Measurements from ENCODE around the gene BIN1.
A peak's percentile ranks its signal among the peaks of the same experiment; 100 is the strongest.

The BIN1 gene

GRCh38 chr2:127091148-127091547, 15.8 kb downstream of the BIN1 start:
- no peak for DNase-seq (ENCODE audit: low read depth in 1 of 2, low spot score in 1 of 2)

DNA sequence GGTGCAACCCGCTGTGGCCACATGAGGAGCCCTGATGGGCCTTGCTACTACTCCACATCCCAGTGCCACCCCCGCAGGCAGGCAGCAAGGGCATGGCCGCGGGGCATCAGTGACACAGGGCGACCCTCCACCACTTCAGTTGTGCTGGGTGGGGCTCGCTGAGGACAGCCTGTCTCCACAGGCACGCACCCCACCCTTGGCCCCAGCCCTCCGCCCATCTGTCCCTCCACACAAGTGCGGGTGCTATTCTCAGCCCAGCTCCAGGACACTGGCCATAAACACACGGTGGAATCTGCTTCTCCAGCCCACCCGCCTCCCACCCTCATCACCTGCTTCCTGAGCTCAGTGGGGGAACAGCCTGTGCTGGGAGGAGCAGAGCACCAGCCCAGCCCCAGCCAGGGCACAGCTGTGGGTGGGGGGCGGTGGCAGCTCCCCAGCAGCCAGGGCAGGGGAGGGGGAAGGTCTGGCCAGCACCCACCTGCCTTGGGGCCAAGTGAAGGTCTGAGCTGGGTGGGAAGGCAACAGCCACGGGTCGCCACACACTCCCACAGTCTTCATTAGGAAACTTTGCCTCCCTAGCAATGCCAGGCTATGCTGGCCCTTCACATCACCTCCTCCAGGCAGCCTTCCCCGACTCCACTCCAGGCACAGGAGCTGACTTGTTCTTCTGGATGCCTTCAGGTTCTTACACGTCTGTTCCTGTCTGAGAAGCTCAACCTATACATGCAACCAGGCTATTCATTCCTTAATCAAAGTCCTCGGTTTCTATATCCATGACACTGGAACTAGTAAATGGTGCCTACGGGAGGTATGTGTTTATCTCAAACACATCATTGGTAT, 16.5 kb downstream of the BIN1 start:
- DNase-seq (ENCODE audit: low read depth in 1 of 2, low spot score in 1 of 2): no peak

DNA sequence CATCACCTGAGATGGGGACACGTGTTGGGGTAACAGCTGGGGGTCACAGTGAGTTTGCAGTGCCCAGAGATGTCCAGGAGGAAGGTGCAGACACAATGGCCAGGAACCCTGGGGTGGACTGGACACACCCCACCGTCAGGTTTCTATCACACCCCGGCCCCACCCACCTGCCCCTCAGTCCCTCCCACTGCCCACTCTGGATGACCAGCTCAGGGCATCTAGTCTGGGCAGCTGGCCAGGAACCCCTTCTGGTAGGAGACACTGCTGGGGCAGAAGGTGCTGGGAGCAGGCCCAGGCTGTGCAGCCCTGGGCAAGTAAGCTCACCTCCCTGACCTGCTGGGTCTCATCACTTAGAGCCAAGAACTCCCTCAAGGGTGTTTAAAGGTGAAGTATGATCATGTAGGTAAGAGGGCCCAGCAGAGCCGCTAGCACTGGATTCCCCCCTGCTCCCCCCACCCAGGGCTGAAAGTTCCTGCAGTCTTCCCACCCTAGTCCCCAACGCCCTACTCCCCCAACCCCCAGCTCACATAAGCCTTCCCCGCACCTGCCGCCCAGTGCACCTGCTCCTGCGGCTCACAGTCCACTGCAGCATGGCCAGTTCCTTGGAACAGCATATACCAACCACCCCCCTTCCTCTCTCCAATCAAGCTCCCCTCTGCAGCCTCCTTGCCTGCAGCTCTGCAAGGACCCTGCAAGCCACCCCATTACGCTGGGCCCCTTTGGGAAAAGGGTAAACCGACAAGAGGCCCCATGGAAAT, 17.3 kb downstream of the BIN1 start:
- no peak for DNase-seq (ENCODE audit: low read depth in 1 of 2, low spot score in 1 of 2)

GRCh38 chr2:127088706-127089105, 18.2 kb downstream of the BIN1 start:
- DNase-seq (ENCODE audit: low read depth in 1 of 2, low spot score in 1 of 2): no peak

DNA sequence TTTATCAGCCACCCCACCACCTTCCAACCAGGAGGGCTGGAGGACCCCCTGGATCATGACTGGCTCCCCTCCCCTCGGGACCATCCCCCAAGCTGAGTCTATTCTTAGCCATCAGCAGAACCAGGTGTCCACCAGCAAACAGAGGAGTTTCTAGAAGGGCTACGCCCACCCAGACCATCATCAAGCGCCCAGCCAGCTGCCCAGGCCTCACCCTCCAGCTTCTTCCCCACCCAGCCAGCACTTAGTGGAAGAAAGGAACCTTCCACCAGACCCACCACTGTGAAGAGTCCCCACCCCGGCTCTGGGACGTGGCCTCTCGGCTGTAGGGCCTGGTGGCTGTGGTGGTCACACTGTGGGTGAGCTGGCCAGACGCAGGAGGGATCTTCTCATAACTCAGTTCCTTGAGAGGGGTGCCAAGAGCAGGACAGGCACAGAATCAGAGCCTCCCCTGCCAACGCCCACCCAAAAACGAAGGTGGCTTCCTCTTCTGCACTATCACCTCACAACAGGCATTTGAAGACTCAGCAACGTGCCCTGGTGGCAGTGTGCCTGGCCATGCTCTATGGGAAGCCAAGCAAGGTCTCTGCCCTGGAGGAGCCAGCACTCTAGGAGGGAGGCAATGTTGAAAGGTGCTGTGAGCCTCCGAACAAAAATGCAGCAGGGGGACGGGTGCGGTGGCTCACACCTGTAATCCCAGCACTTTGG, 19.0 kb downstream of the BIN1 start:
- DNase-seq (ENCODE audit: low read depth in 1 of 2, low spot score in 1 of 2): no peak

DNA sequence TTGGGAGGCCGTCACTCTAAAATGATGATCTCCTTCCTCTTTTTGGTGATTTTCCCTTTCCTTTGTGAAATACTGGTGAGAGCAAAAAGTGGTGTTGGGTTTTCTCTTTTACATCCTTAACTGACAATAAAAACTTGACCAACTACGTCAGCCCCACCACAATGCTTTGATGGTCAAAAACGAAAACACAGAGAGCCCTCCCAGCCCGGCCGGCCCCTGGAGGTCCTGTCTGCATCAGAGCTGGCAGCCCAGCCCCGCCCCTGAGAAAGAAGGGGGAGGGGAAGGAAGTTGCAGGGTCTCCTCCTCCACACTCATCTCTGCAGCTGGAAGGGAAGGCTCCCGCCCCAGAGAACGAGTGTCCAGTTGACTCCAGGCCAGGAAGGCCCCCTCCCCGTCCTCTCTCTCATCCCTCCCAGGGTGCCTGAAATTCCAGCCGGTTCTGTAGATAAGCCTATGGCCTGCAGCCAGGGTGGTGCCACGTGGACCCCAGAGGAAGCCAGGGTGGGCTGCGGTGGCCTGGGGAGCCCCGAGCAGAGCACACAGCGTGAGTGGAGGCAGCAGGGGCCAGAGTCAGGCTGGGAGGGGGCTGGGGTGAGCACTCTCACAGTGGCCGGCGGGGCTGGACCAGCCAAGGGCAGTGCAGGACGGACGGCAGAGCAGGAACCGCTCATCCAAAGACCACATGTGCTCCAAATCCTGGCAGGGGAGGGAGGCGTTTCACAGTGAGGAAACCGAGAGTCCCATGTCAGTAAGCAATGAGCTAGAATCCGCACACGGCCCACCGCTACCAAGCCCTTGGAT, 19.8 kb downstream of the BIN1 start:
- DNase-seq (ENCODE audit: low read depth in 1 of 2, low spot score in 1 of 2): no peak

DNA sequence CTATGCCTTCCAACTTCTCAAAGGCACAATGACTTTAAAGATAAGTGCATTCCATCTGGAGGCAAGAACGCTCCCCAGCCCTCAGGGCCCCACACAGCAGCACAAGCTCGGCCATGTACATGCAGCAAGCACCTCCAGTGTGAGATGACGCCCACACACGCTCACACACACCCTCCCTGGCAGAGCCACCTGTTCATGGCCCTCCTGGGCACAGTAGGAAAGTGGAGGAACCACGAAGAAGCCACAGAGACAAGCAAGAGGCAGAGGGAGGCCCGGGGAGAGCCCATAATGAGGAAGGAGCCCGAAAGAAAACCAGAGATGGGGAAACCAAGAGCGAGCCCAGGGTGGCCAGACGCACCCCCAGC, 21.7 kb downstream of the BIN1 start:
- no peak for DNase-seq (ENCODE audit: low read depth in 1 of 2, low spot score in 1 of 2)

GRCh38 chr2:127084611-127085316, 22.2 kb downstream of the BIN1 start:
- DNase-seq (ENCODE audit: low read depth in 1 of 2, low spot score in 1 of 2): no peak

- no peak for DNase-seq (ENCODE audit: low read depth in 1 of 2, low spot score in 1 of 2)
Measured at GRCh38 chr2:127083819-127084503, 23.0 kb downstream of the BIN1 start.

GRCh38 chr2:127082974-127083373, 24.0 kb downstream of the BIN1 start:
- no peak for DNase-seq (ENCODE audit: low read depth in 1 of 2, low spot score in 1 of 2)

- DNase-seq (ENCODE audit: low read depth in 1 of 2, low spot score in 1 of 2): peak; percentile 42 to 57
Measured at GRCh38 chr2:127081826-127082633, 24.9 kb downstream of the BIN1 start.

- peak in 1 of 2 donors; percentile 28 for DNase-seq (ENCODE audit: low read depth in 1 of 2, low spot score in 1 of 2)
Measured at GRCh38 chr2:127080938-127081755, 25.8 kb downstream of the BIN1 start.

GRCh38 chr2:127080226-127080937, 26.6 kb downstream of the BIN1 start:
- DNase-seq (ENCODE audit: low read depth in 1 of 2, low spot score in 1 of 2): peak in 1 of 2 donors; percentile 15

DNA sequence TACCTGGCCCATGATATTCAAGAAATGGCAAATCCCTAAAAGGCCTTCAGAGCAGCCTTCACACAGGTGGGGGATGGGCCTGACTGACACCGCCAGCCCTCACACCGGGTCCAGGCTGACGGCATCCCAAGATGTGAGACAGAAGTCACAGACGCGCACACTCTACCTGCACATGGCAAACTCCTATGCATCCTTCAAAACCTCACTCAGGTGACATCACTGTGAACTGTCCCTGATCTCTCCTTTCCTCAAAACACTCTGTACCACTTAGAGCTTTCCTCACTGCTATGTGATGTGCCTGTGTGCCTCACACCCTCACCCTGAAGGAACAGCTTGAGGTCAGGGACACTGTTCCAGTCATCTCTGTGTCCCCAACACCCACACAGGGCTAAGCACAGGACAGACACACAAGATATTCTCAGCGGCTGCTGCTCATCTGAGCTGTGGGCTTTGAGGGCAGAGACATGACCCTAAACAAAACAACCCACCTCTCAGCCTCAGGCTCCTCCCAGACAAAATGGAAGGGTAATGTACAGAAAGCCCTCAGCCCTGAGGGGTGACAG, 27.5 kb downstream of the BIN1 start:
- DNase-seq (ENCODE audit: low read depth in 1 of 2, low spot score in 1 of 2): no peak

DNA sequence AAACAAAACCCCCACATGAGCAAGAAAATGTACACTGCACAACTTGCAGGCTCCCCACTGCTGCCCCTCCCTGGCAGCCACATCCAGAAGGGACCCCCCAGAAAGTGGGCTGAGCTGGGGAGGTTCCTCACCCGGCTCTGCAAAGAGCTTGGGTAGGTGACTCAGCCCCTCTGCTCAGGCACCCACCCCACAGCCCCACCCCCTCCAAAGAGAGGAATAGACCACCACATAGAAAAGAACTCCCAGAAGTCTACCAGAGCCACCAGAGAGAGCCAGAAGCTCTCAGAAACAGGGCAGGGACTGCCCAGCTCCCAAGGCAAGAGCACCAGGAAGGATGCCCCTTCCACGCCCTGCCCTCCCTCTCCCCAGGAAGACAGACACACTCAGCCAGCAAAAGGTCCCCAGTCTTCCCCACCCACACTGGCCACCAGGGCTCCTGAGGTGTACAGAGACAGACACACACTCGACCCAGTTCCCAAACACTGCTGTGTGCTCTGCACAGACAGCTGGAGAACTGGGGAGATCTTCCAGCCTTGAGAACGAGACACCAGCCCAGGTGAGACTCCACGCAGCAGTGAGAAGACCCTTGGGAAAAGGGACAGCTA, 28.2 kb downstream of the BIN1 start:
- DNase-seq (ENCODE audit: low read depth in 1 of 2, low spot score in 1 of 2): no peak

GRCh38 chr2:127078028-127078427, 28.9 kb downstream of the BIN1 start:
- no peak for DNase-seq (ENCODE audit: low read depth in 1 of 2, low spot score in 1 of 2)

DNA sequence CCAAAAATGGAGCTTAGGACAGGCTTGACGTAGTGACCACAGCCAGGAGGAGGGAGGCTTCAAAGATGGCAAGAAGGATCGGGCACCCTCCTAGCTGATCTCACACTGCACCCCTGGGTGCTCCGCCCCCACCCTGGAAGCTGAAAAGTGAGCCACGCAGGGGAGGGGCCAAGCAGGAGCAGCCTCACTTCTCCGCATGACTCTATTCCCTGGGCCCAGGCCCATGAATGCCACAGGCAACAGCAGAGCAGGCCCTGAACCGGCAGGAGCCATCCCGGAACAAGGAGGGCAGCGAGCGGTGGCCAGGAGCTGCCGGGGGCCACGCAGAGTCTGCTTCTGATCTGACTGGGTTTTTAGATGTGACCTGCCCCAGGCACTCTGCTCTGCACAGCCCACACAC, 30.0 kb downstream of the BIN1 start:
- DNase-seq (ENCODE audit: low read depth in 1 of 2, low spot score in 1 of 2): no peak
